ENCODE measurements around the gene IFITM5.
"Not testable (repeated sequence)": the region's sequence is repeated elsewhere in the genome, so short reads cannot be mapped to it uniquely, and the experiment has no call there.

- not testable (repeated sequence) for TF ChIP-seq CTCF, POLR2A (IDR thresholded peaks at IDR 0.05)
Measured at GRCh38 chr11:314554-314875, 15.2 kb upstream of the IFITM5 start.
